ENCODE results near the gene KLC1.

- TF ChIP-seq POLR2A (IDR thresholded peaks at IDR 0.05) (no peak), CTCF (IDR thresholded peaks at IDR 0.05) (no peak), POLR2AphosphoS5 (IDR thresholded peaks at IDR 0.05) (no peak), EP300 (IDR thresholded peaks at IDR 0.05) (no peak)
Observed at GRCh38 chr14:103723748-103724081, 94.7 kb downstream of the KLC1 start.

Data from sigmoid colon (tissue), 4 donors.